GM21723 (cell line): ENCODE measurements around the gene ATG4A.

ENCODE experiments used
- ATAC-seq: cut with Tn5 transposase; IDR thresholded peaks from one replicate; pipeline ENCODE4 v1.9.1; 2021; ENCODE audit warnings: mild to moderate bottlenecking, moderate library complexity; ENCODE audit not compliant: unreplicated experiment

The ATG4A gene

DNA sequence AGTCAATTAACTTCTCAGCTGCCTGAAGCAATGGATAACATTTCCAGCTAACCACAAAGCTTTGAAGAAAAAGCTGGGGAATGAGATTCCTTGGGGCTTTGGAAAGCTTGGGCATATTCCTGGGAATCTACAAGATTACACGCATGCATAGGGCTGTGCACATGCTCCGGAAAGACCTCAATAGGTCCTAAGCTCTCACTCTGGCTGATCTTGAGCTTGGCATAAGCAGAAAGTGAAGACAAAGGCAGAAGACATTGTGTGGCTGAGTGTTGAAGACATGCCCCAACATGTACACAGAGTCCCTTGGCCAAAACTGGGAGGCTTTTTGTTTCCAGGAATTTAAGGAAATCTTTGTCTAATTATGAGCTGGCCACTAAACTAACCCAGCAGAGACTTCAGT lies 31.2 kb downstream of the ATG4A start:
- ATAC-seq: no peak

- ATAC-seq: no peak
Observed at GRCh38 chrX:108123591-108124366, 32.2 kb downstream of the ATG4A start.

GRCh38 chrX:108126661-108127060 lies 35.1 kb downstream of the ATG4A start:
- ATAC-seq: no peak

DNA sequence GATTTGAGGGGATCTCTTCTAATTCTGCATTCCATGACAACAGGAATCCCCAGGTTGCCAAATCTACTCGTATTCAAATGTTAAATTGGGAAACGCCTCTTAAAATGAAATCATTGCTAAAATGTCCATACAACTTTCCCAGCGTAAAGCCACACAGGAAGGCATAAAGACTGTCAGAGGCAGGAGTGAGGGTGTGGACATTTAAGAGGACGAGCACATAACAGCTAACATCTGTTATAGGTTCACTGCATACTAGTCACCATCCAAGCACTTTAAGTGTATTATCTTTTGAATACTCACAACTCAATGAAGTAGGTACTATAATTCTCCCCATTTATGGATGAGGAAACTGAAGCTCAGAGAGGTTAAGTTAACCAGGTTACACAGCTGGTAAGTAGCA lies 35.6 kb downstream of the ATG4A start:
- ATAC-seq: no peak

GRCh38 chrX:108130889-108131288 lies 39.3 kb downstream of the ATG4A start:
- no peak for ATAC-seq

- ATAC-seq: no peak
Observed at GRCh38 chrX:108131471-108131870, 39.9 kb downstream of the ATG4A start.

DNA sequence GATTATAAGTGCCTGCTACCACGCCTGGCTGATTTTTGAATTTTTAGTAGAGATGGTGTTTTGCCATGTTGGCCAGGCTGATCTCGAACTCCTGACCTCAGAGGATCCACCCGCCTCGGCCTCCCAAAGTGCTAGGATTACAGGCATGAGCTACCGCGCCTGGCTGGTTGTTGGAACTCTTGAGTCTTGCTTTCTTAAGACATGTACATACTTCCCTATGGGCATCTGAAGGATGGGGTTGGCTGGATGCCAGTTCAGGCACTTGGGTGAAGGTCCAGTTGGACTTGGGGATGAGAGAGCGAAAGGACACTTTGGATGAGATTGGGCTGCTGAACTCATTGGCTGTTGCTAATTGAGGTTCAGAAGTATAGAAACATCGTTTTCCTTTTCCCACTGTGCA lies 40.5 kb downstream of the ATG4A start:
- ATAC-seq: no peak

GRCh38 chrX:108132876-108133275 lies 41.3 kb downstream of the ATG4A start:
- no peak for ATAC-seq

DNA sequence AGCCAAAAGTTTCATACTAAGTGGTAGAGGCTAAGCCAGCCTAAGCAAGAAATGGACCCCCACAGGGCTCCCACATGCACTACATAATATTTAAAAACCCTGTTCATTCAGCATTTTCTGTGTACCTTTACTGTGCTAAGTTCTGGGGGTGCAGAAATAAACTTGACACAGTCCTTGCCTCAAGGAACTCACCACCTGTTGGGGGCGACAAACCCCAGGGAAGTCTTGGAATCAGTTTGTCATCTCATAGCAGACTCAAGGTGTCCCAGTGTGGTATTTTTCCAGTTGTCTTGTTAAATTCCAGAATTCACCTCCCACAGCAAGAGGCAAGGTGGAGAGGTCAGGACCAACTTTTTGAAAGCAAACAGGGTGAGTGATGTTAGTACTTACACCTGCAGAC lies 43.1 kb downstream of the ATG4A start:
- ATAC-seq: no peak

- no peak for ATAC-seq
Observed at GRCh38 chrX:108138814-108139702, 47.5 kb downstream of the ATG4A start.

- peak; percentile 85 for ATAC-seq
Observed at GRCh38 chrX:108148524-108148923, 56.9 kb downstream of the ATG4A start.

DNA sequence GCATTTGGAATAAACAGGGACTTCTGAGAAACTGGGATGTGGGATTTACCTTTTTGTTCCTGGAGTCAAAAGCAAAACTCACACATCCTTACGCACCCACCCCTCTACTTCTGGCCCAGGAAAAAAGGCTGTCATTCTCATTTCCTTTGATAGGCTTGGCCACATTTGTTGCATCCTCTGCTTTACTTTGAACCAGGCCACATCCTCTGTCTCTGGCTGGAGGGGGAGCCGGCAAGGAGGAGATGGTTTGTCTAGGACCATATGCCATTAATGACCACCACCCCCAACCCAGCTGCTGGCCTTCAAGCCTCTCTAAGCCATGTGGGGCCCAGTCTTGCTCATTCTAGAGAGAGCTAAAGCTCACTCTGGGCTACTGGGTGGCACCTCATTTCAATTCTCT lies 64.5 kb downstream of the ATG4A start:
- ATAC-seq: no peak

DNA sequence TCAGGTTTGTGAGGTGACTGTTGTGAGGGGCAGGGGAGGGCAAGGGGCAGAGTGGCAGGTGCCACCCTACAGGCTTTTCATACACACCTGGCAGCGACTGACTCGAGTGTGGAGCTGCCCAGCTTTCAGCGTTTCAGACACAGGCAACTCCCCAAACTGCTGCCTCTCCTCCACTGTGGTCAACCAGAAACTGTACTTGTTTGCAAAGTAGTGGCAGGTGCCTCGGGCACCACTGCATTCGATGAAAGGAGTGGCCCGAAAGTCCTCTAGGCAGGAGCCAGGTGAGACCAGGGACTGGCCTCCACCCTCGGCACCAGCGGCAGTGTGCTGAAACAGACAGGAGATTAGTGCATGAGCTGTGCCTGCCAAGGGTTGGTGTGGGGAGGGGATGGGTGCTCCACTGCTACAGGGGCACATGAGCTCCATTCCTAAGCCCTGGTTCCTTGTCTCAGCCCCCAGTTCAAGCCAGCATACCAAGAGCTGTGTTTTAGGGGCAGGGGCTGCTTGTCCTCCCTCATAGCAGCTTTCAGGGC lies 65.4 kb downstream of the ATG4A start:
- no peak for ATAC-seq

DNA sequence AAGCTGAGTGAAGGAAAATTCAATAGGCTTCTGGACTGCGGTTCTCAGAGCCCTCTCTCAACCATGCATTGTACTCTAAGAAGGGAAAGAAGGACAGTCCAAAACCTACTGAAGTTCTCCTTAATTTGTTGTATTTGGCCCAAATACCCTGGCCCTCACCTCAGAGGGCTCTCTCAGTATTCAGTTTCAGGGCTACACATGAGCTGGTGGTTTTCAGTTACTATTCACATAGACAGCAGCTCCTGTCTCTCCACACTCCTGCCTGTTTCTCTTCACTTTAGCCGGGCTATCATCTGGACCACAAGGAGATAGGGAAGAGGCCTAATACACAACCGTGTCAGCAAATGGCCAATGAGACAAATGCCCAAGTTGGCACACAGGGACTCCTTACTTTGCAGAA lies 66.0 kb downstream of the ATG4A start:
- ATAC-seq: no peak

- ATAC-seq: no peak
Observed at GRCh38 chrX:108159028-108159670, 67.6 kb downstream of the ATG4A start.

DNA sequence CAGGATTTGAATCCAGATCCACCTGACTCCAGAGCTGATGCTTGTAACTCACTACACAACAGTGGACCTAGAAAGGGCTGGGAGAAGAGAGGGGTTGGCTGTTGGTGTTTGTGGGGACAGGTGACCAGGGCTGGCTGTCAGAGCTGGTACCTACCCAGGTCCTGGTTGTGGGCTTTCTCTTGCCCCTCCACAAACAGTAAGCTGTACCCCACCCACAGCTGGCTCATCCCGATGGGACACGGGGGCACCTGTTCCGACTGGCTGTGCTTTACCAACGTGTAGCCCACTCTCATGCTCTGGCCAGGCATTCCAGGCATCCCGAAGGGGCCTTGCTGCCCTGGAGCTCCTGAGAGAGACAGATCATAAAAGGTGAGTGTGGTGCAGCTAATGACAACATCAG lies 68.7 kb downstream of the ATG4A start:
- ATAC-seq: no peak

DNA sequence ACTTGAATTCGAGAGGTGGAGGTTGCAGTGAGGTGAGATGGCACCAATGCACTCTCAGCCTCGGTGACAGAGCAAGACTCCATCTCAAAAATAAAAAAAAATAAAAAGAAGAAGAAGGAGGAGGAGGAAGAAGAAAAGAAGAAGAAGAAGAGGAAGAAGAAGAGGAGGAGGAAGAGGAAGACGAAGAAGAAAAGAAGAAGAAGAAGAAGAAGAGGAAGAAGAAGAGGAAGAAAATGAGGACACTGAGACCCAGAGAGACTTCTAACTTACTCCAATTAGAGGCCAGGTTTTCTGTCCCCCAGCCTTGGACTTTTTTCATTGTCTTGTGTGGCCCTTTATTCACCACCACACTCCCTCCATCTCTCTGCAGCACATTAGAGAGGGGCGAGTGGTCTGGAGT lies 70.7 kb downstream of the ATG4A start:
- ATAC-seq: no peak

DNA sequence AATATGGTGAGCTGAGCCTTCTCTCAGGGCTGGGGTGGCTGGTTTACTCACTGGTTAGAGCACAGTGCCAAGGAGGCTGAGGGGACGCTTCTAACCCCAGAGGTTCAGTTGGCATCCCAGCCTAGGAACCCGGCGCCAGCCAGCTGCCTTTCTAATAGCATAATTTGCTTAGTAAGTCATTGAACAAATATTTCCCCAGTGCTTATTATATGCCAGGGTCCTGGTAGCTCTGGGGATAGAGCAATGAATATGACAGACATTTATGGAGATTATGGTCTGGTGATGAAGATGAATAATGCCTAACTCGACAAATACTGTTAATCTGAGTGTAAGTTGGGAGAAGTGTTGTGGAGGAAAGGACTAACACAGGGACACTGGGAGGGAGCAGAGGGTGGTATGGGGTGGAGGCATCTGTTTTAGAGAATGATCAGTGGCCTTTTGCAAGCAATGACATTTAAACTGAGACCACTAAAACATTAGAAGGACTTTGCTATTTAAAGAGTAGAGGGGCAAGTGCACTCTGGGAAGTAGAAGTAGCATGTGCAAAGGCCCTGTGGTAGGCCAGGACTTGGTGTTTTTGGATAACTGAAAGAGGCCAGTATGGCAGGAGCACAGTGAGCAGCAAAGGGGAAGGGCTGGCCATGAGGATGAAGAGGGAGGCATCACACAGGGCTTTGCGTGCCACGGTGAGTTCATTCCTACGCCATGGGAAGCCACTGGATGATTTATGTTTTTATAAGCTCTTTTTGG lies 71.9 kb downstream of the ATG4A start:
- no peak for ATAC-seq

DNA sequence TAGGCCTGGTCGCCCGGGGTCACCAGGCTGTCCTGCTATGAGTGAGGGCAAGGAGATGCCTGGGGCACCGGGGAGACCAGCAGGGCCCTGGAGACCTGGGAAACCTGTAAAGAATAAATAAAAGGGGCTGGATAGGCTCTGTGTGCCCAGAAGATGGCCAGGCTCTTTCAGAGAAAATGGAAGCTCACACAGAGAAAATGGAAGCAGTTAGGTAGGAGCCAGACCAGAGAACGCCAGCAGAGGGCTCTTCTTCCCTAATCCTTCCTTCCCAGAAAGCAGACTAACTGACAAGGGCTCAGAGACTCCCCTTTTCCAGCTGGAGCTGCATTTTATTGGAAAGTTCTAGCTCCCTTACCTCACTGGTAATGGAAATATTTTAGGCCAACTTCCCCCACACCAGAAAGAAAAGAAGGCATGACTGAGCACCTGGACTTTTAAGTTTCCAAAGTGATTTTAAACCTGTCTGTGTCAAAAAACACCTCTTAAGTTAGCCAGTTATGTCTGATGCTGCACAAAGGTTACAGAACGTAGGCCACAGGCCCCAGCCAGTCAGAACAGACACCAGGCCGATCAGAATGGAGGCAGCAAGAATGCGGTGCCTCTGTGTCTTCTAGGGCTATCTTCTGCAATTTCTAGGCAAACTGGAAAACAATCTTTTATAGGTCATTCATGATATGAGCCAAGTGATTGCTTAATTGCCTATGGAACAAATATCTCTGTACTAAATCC lies 74.0 kb downstream of the ATG4A start:
- no peak for ATAC-seq
